Muscle layer of duodenum (tissue), 2 donors: Measurements from ENCODE around the gene CAMKMT.
A peak's percentile ranks its signal among the peaks of the same experiment; 100 is the strongest.

Experiments used
- H3K27ac ChIP-seq: one replicate; pipeline ENCODE4 v1.7.0; 2013; ENCODE audit warnings: mild to moderate bottlenecking, low read length
- H3K27me3 ChIP-seq: one replicate; pipeline ENCODE4 v1.7.0; 2013; ENCODE audit warnings: low read depth, mild to moderate bottlenecking, control low read depth, low read length
- H3K36me3 ChIP-seq, 2 donors: one replicate each; pipeline ENCODE4 v1.7.0; 2013; ENCODE audit warnings: low read length in 2 of 2, control low read depth in 1 of 2, mild to moderate bottlenecking in 1 of 2; ENCODE audit not compliant: insufficient read depth in 2 of 2, control insufficient read depth in 1 of 2
- H3K4me1 ChIP-seq, 2 donors: one replicate each; pipeline ENCODE4 v1.7.0; 2013; ENCODE audit warnings: low read length in 2 of 2, mild to moderate bottlenecking in 2 of 2, control low read depth in 1 of 2, moderate library complexity in 1 of 2; ENCODE audit not compliant: insufficient read depth in 2 of 2, control insufficient read depth in 1 of 2
- H3K4me3 ChIP-seq, 2 donors: one replicate each; pipeline ENCODE4 v1.7.0; 2013; ENCODE audit warnings: low read length in 2 of 2, low read depth in 1 of 2, mild to moderate bottlenecking in 1 of 2
- H3K9me3 ChIP-seq, 2 donors: one replicate each; pipeline ENCODE4 v1.7.0; 2013; ENCODE audit warnings: low read length in 2 of 2, control low read depth in 1 of 2, mild to moderate bottlenecking in 1 of 2; ENCODE audit not compliant: control insufficient read depth in 1 of 2
- donor health status: healthy.

CAMKMT gene

DNA sequence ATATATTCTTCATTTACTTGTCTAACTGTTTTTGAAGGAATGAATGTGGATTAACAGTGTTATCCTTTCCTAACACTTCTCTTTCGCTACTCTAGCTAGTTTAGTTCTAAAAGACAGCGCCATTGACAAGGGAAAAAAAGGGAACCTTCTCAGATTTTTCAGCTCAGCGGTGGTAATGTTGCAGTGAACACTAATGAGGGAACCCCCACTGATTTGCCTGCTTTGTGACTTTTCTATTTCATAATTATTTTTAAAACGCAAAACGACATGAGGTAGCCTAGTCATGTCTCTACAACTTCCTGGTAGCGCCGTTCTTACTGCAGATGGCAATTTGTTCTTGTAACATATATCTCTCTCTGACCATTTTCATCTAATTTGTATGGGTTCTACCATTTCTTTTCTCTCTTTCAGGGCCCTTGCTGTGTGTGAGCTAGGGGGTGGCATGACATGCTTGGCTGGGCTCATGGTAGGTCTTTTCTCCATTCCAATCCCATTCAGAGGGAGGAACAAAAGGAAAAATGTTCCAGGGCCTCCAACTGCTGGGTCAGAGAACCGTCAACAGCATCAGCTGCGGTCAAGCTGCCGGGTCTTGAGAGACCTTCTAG, 344.2 kb downstream of the CAMKMT start:
- Histone ChIP-seq H3K4me1 (no peaks in the 10 kb centered on the region), H3K9me3 (no peaks in the 10 kb centered on the region), H3K36me3 (no peaks in the 10 kb centered on the region), H3K4me3 (no peak overlapping the region), H3K27me3 (no peaks in the 10 kb centered on the region), H3K27ac (no peak overlapping the region)

DNA sequence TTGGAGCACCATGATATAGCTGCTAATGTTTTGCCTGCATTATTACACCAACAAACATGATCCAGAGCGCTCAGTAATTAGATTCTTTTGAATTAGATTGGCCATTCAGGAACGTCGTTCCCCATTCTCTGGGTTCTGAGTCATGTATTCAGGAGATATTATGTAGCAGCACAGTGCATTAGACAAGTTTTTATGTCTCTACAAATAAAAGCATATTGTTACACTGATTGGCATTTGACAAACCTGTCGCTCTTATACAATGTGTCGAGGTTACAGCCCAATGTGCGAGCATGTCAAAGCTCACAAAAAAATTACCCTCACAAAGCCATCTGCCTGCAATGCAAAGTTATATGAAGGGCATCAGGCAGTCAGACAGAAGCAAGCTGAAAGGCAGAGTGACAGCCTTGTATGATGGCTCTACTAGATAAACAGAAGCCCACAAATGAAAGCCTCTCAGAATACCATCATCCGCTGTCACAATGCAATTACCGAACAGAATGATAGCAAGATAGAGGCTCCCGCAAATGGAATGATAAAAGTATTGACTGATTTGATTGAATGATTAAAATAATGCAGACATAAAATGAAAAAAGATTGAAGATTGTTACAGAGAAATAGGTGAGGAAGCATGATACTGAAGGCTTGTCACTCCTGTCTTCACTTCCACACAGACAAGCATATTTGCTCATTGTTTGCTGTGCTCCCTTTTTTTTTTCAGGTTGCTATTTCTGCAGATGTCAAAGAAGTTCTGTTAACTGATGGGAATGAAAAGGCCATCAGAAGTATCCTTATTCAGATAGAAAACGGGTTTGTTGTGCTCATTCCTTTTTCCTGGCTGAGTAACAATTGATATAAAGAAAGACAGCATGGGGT, 345.2 kb downstream of the CAMKMT start:
- Histone ChIP-seq H3K27me3 (no peaks in the 10 kb centered on the region), H3K36me3 (no peaks in the 10 kb centered on the region), H3K9me3 (no peaks in the 10 kb centered on the region), H3K4me1 (no peaks in the 10 kb centered on the region), H3K4me3 (no peak overlapping the region), H3K27ac (no peak overlapping the region)

DNA sequence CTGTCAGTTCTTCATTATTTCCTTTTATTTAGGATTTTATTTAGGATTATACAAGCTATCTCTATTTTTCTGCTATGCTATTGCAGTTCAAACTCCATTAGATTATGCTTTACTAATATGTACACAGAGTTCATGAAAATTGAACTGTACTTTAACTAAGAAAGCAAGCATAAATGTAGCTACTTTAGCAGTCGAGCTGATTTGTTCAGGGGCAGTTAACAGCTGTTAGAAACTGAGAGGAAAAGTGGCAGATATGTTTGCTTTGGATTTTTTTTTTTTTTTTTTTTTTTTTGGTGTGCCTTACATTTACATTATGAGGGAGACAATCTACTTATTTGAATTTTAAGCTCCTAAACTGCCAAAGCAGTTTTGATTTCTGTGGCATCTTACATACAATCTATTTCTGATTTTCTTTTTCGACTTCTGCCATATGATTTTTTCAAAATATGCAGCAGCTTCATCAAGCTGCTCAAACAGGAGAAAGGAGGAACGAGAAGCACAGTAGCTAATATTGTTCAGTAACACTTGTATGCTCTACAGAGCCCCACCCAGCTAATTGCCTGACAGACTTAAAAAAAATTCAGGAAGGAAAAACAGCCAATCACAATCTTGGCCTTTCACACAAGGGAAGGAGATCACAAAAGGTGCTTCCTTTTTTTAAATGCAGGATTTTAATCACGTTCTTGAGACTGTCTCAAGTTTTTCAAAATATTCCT, 346.4 kb downstream of the CAMKMT start:
- no peaks in the 10 kb centered on the region for H3K27me3 ChIP-seq
- H3K4me1 ChIP-seq, result no peaks in the 10 kb centered on the region
- H3K36me3 ChIP-seq, result no peaks in the 10 kb centered on the region
- H3K4me3 ChIP-seq, result peak overlapping the region in 1 of 2 donors; percentile 19
- H3K27ac ChIP-seq, result no peak overlapping the region
- H3K9me3 ChIP-seq, result no peaks in the 10 kb centered on the region

DNA sequence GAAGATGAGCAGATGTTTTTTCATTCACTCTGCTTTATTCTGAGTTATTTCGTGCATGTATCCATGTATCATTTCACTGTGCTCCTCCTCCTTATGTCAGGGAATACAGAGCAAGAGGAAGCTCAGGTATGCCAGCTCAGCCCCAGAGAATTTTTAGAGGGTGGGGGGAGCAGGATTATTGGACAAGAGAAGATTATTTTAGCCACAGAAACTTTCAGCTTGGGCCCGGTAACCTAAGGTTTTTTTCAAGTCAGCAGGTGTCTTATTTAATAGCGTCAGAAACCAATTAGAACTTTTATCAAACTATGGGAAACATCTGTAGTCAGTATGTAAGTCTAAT, 346.9 kb downstream of the CAMKMT start:
- Histone ChIP-seq H3K4me3 (peak overlapping the region in 1 of 2 donors; percentile 19), H3K27ac (no peak overlapping the region), H3K4me1 (no peaks in the 10 kb centered on the region), H3K36me3 (no peaks in the 10 kb centered on the region), H3K27me3 (no peaks in the 10 kb centered on the region), H3K9me3 (no peaks in the 10 kb centered on the region)

DNA sequence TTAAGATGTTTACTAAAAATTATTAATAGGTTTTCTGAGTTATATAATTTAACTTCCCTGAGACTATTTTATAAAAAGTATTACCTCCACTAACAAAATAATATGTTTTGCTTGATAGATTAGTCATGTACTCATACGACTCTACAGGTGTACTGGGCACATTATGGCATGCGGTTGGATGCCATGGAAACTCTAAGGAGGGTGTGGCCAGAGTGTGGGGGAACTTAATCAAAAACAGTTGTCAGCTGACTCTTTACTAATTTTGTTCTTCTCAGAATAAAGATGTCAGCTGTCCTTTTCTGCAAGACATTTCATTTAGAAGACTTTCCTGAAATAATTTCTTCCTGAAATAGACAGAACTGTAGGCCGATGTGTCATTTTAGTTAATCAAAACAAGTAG, 351.4 kb downstream of the CAMKMT start:
- Histone ChIP-seq H3K27me3 (no peaks in the 10 kb centered on the region), H3K9me3 (no peaks in the 10 kb centered on the region), H3K4me1 (no peaks in the 10 kb centered on the region), H3K36me3 (no peaks in the 10 kb centered on the region), H3K27ac (no peak overlapping the region), H3K4me3 (no peak overlapping the region)

DNA sequence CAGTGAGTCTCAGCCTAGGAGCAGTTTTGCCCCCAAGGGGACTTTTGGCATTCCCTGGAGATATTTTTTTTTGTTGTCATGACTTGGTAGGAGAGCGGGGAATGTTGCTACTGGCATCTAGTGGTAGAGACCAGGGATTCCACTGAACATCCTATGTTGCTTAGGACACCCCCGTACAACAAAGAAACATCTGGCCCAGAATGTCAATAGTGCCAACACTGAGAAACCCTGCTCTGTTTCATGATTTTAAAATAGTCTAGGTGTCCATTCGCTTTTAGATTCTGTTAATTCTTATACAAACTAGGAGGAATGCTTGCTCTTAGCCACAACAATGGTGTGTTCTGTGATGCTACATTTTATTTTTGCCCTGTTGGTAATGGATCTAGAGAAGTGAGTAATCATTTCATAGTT, 353.9 kb downstream of the CAMKMT start:
- H3K27me3 ChIP-seq, result no peaks in the 10 kb centered on the region
- no peak overlapping the region for H3K27ac ChIP-seq
- no peaks in the 10 kb centered on the region for H3K36me3 ChIP-seq
- no peaks in the 10 kb centered on the region for H3K4me1 ChIP-seq
- no peak overlapping the region for H3K4me3 ChIP-seq
- no peaks in the 10 kb centered on the region for H3K9me3 ChIP-seq

DNA sequence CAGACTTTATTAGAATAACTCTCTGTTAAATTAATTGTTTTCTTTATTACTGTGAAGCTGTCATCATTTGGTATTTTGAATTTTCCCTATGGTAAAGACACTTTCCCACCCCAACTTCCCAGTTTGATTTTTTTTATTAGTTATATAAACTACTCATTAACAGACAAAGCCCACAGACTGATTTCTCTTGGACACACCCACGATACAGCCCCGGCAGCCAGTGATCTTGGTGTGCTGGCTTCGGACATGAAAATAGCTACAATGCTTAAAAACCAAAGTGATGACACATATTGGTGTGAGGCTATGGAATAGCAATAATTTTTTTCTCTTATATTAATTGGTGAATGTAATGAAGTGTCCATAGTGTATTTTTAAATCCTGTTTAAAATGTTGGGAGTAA, 354.4 kb downstream of the CAMKMT start:
- H3K27ac ChIP-seq, result no peak overlapping the region
- no peaks in the 10 kb centered on the region for H3K9me3 ChIP-seq
- no peak overlapping the region for H3K4me3 ChIP-seq
- H3K36me3 ChIP-seq, result no peaks in the 10 kb centered on the region
- H3K27me3 ChIP-seq, result no peaks in the 10 kb centered on the region
- H3K4me1 ChIP-seq, result no peaks in the 10 kb centered on the region

DNA sequence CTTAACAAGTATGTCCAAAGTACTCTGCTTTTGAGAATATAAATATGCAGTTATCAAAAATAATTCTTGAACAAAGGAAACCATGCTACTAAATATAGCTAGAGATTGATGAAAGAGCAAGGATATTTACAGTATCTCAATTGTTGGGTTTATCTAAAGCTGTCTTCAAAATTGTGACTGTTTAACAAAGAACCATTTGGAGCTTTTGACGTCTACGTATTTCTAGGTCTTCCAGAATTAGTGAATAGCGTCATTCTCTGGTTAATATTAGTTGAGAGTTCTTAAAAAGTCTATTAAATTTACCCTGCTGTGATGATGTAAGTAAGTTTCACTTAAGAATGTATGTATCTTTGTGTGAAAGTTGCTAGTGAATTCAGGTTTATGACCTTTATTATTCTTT, 356.7 kb downstream of the CAMKMT start:
- Histone ChIP-seq H3K27ac (no peak overlapping the region), H3K4me1 (no peaks in the 10 kb centered on the region), H3K4me3 (no peak overlapping the region), H3K27me3 (no peaks in the 10 kb centered on the region), H3K36me3 (no peaks in the 10 kb centered on the region), H3K9me3 (no peaks in the 10 kb centered on the region)

DNA sequence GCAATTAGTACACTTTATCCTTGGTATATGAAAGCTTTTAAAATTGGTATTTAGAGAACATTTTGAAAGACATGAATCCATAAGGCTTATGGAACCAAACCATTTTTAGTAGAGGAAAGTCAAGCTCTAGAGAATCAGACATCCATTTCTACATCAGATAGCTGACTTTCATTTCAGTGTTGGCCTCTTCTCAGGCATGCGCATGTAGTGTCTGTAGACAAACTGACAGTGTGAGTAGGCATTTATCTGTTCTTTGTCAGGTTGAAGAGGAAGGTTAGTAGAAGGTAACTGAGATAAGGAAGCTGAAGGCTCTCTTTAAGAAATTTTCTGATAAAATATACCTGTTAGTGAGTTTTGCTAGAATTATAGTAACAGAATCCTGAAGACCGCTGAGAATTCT, 357.8 kb downstream of the CAMKMT start:
- no peaks in the 10 kb centered on the region for H3K9me3 ChIP-seq
- H3K36me3 ChIP-seq, result no peaks in the 10 kb centered on the region
- no peak overlapping the region for H3K27ac ChIP-seq
- no peaks in the 10 kb centered on the region for H3K27me3 ChIP-seq
- no peak overlapping the region for H3K4me3 ChIP-seq
- no peaks in the 10 kb centered on the region for H3K4me1 ChIP-seq

DNA sequence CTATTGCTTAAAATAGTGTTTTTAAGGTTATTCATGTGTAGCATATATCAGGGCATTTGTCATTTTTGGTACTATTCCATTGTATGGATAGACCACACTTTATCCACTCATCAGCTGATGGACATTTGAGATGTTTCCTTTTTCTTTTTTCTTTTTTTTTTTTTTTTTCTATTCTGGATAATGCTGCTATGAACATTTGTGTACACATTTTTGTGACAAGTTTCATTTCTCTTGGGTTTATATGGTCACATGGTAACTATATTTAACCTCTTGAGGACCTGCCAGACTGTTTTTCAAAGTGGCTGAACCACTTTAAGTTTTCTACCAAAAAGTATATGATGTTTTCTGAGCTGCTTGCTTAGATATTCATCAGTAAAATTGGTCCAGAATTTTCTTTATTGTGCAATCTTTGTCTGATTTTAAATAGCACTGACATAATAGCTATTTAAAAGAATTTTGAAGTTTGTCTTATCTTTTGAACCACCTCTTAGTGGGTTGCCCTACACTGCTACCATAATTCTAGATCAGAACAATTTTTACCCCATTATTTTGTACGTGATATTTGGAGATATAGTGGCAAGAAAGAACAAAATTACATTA, 360.4 kb downstream of the CAMKMT start:
- Histone ChIP-seq H3K36me3 (no peaks in the 10 kb centered on the region), H3K4me3 (no peak overlapping the region), H3K27ac (no peak overlapping the region), H3K27me3 (no peaks in the 10 kb centered on the region), H3K4me1 (no peaks in the 10 kb centered on the region), H3K9me3 (no peaks in the 10 kb centered on the region)

DNA sequence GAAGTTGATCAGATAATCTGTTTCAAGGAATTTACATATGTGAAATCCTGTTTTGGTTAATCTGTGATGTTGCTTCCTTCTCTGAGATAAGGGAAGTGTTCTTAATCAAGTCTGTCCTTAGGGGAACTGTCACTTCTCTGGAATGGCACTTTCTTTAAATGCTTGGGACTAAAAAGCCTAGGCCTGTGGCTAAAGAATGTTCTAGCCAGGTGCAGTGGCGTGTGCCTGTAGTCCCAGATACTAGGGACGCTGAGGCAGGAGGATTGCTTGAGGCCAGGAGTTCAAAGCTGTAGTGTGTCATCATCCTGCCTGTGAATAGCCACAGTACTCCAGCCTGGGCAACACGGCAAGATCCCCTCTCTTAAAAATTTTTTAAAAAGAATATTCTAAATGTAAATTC, 362.2 kb downstream of the CAMKMT start:
- no peak overlapping the region for H3K27ac ChIP-seq
- H3K27me3 ChIP-seq, result no peaks in the 10 kb centered on the region
- no peak overlapping the region for H3K4me3 ChIP-seq
- H3K4me1 ChIP-seq, result no peaks in the 10 kb centered on the region
- no peaks in the 10 kb centered on the region for H3K9me3 ChIP-seq
- no peaks in the 10 kb centered on the region for H3K36me3 ChIP-seq
